Activated T-cell treated with anti-CD3 and anti-CD28 coated beads for 24 hours (primary cell): ENCODE results near the gene TPPP3.
A peak's percentile ranks its signal among the peaks of the same experiment; 100 is the strongest.

Source experiments
- DNase-seq: peaks from one replicate; pipeline ENCODE4 v3.0.0-alpha.2; 2020; ENCODE audit warnings: low read depth

TPPP3 gene

DNA sequence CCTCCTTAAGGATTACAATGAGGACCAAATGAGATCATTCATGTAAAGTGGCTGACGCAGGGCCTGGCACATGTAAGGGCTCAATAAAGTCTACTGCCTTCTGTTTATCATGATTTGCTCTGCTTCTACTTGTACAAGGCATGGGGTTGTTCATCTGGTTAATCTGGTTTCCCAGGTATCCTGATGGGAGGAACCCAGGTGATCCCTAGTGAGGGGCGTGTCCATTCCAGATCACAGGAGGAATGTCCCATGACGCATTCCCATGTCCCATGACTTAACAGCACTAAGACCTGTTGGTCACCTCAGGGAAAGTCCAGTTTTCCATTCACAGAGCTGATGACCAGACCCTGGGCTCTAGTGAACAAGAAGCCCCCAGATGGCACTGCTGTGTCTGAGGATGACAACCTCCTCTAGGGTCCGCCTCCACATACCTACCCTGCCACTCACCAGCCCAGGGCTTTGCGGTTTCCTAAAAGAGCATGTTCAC is 11.5 kb upstream of the TPPP3 start:
- no peak for DNase-seq

- no peak for DNase-seq
These were observed 10.8 kb upstream of the TPPP3 start for GRCh38 chr16:67403976-67404555.

DNA sequence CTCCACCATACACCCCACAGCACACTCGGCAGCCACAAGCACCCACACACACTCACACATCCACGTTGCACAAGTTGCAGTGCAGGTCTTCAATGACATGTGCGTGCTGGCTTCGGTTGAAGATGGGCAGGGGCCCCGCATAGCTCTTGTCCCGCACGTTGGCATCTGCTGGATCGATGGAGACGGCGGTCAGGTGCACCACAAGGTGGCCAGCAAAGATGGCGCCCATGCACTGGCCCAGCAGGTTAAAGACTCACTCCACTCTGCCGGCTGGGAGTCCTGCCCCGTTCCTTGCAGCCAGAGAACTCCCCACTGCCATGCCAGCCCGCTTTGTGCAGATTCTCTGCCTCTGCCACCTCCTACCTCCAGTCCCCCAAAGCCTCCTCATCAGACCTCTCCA is 7.6 kb upstream of the TPPP3 start:
- DNase-seq, result no peak

DNA sequence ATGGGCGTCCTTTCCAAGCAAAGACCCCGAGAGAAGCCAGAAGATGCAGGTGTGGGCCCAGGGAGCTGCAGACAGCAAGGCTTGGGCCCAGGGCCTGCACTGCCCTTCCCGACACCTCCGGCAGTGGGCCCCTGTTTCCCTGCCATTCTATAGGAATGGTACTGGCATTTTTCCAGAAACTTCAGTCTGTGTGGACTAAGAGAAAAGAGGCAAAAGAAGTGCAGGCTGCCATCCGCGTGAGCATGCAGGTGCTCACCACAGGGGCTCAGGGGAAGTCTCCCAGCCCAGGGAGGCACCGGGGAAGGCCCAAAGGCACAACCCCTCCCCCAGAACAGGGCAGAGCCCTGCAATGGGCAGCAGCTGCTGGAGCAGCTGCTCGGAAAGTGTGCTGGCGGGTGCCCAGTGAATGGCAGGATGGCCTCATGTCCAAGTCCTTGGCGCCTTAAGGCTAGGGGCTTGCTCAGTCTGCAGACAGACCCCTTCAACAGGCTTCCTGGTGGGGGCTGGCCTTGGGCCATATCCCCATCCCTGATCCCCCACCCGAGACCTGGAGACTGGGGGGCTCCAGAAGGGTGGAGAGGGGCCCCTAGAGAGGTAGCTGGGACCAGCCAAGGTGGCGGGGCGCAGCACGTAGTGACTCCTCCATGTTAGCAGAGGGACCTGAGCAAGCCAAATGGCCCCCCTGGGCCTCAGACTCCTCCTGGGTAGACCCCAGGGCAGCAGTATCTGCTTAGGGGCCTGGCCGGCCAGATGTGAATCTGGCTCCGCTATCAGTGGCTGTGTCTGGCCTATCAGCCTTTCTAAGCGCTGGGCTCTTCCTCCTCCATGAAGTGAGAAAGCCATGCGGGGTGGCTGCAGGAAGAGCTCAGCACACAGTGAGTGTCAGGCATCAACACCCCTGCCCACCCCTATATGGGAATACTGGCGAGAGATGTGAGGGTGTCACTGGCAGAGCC is 6.7 kb upstream of the TPPP3 start:
- DNase-seq, result no peak

- peak; percentile 30 for DNase-seq
These were observed 6.0 kb upstream of the TPPP3 start for GRCh38 chr16:67399218-67399733.

DNA sequence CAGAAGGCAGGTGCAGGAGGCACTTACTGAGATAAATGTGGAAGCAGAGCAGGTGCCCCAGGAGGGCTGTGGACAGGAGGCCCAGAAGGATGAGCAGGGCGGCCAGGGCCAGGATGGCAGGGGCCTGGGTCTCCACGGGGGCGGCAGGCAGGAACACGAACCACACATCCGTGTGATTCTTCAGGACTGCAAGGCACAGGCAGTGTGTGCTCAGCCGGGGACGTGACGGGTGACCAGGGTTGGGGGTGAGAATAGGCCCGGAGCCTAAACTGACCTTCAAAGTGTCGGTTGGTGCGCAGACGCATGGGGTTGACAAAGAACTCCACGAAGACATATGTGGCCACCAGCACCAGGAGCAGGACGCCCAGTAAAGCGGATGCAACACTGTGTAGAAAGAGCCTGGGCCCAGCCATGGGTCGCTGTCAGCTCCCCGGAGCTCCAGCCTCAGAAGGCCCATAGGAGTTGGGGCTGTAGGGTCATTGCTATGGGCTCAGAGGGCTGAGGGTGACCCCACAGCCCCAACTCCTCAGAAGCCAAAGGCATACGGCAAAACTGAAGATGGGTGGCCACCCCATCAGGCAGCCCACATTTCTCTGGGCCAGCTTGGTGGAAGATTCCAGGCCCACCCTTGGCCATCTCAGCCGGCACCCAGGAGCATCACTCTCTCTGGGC is 5.4 kb upstream of the TPPP3 start:
- no peak for DNase-seq

DNA sequence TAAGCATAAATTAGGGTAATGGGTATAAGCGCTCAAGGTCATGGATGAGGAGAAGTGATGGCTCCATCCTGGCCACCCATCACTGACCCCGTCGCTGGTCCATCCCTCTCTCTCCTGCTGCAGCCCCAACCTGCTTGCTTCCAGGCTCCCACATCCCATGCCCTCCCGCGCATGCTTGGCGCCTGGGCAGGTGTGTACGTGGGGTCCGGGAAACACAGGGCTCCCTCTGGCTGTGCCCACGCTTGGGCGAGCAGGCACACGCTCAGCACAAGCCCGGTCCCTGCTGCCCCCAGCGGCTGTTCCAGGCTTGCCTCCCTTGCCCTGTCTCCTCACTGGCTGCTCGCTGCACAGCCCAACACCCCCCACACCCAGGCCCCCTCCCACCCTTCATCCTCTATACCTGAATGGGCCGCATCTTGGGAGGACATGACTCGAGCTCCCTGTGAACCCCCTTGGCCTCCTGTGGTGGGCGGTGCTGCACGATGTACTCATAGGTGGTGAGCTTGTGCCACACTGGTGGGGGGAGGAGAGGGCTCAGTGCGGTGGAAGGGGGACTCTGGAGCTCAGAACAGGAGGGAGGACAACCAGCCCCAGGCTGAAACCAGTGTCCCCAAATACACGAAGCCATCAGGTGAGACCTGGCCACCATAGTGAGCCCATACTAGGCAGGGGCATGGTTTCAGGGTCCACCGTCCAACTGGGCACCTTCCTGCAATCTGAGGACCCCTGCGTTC is 4.7 kb upstream of the TPPP3 start:
- DNase-seq, result no peak

- DNase-seq, result no peak
These were observed 3.9 kb upstream of the TPPP3 start for GRCh38 chr16:67397036-67397801.

GRCh38 chr16:67396159-67397035 is 3.1 kb upstream of the TPPP3 start:
- no peak for DNase-seq

DNA sequence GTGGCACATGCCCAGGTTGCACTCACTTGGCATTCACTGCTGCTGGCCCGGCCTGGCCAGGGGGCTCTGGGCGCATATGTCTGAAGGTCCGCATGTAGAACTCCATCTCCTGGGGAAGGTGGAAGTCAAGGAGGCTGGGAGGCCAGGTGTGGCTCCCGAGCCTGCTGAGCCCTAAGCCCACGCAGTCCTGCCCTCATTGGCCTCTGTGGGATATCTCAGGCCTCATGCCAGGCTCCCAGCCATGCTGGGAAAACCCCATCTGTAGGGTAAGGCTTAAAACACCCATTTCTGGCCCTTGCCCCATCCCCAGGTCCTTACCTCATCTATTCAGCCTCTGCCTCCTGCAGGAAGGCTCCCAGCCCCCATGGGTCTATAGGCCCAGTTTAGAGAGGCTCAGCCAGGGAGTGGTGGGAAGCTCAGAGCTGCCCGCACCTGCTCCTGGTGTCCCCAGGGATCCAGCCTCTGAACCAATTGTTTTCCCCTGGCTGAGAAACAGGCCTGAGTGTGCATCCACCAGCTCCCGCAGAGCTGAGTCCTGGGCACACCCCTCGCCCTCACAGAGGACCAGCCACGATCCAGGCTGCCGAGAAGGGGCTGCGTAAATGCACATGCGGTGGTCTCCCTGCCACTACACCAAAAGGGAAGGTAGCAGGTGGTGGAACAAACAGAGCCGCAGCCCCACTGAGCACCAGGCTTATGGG is 2.3 kb upstream of the TPPP3 start:
- no peak for DNase-seq

- DNase-seq, result no peak
These were observed 1.8 kb upstream of the TPPP3 start for GRCh38 chr16:67395105-67395457.

DNA sequence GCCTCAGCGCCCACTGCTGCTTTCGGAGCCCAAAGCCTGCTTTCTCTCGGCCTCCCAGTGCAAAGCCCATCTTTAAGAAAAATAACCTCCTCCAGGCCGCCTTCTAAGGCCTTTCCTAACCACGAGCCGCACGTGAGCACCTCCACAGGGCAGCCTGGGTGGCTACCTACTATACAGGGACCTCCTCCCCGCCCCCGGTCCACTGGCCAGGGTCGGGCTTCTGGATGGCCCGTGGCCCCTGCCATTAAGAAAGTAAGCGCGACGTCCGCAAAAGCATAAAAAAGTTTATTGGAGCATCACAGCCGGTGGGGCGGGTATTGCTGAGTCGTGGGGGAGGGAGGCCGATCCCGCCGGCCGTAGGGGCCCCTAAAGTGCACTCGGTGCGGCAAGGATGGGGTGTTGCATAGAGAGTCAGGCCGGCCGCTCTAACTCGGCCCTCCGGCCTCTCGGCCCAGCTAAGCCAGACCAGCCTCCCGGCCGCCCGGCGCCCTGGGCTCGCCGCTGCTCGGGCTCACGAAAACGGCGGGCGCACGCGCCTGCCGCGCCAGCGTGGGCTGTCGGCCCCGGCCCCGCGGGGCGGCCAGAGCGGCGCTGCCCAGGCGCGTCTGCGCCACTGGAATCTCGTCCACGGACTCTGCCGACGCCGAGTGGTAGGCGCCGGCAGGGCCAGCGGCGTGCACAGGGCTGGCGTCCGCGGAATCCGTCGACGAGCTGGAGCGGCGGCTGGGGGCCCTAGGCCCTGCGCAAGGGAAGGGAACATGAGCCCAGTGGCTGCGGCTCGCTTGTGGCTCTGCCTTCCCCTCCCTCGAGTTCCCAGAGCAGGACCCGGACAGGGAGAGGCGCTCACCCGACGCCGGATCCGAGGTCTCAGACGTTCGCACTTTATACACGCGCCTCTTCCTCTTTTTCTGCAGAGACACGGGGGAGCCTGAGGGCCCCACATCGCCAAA is 1.1 kb upstream of the TPPP3 start:
- no peak for DNase-seq

DNA sequence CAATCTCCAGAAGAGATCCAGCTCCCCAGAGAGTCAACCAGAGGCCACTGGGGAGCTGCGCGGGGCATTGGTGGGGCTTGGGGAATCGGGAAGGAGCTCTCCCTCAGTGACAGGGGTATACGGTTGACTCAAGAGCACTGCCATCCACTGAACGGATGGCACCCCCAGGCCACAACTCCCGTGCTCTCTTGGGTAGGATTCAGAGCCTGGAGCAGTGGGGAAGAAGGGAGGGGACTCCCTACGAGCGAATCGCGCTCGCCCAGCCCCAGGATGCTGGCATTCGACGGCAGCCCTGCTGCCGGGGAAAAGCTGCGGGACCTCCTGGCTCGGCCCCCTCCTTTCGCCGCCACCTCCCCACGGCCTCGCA is 473 bp upstream of the TPPP3 start:
- DNase-seq, result no peak

DNA sequence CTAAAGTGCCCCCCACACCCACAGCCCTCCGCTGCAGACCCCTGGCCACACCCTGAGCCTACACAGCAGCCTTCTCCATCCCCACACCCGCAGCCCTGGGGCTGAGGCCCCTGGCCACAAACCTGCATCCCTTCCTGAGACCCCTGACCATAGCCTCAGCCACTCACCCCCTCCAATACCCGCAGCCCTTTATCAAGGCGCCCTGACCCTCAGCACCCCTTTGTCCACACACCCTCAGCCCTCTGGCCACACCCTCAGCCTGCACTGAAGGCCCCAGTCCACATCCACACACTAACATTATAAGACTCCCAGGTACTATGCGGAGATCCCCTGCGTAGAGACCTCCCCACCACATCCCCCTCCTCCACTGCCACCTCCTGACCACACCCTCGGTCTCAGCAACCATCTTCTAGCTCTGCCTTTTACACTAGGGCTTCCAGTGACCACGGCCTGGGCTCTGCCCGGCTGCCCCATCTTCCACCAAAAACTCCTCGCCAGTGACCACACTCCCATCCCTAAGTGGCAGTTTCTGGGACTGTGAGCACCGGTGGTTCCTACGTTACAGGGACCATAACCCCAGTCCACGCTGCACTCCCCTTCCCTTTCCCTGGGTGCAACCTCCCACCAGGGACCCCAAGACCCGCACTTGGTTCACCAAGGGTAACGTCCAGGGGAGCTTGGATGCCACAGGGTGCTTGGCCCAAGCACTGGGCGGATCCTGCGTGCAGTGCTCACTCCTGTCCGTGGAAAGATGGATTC is 818 bp downstream of the TPPP3 start:
- DNase-seq, result no peak

- no peak for DNase-seq
These were observed 1.6 kb downstream of the TPPP3 start for GRCh38 chr16:67391424-67392300.

GRCh38 chr16:67390816-67391423 is 2.4 kb downstream of the TPPP3 start:
- DNase-seq, result no peak
